HFF-Myc (cell line): Measurements from ENCODE around the gene EDN2.

Experiments
- DNase-seq: peaks from one replicate; pipeline ENCODE4 v3.0.0-alpha.2; 2011; ENCODE audit warnings: low read depth; ENCODE audit errors: extremely low read depth
- H3K4me3 ChIP-seq: replicated peaks from 2 replicates; pipeline ENCODE4 v1.5.1; 2011; ENCODE audit warnings: low read depth, mild to moderate bottlenecking, control low read depth, low read length
- TF ChIP-seq, protein P1 (sequence below): IDR thresholded peaks from 2 replicates; pipeline ENCODE4 v1.5.1; 2012; ENCODE audit warnings: mild to moderate bottlenecking, low read depth, low read length, control low read depth; ENCODE audit errors: missing control alignments

The EDN2 gene

DNA sequence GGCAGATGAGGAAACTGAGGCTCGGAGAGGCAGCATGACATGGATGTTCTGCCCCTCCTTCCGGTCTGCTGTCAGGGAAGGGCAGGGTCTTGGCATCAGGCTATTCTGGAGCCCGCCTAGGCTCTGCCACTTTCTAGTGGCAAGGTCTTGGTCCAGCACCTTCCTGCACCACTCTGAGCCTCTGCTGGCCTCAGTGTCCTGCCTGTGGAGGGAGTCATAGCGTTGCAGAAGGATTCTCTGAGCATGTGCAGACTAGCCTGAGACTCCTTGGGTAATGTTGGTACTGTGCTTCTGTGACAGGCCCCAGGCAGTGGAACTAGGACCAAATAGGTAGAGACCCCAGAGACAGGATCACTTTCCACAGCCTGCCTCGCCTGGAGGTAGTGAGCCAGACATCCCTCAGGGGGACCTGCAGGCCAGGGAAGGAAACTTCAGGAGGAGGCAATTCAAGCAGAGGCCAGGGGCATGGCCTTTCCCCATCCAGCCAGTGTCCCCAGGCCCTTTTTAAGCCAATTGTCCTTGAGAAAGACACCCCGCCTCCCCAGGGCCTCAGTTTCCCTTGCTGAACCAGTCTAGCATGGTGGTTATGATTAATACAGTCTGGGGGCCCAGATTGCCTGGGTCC lies 10.6 kb downstream of the EDN2 start:
- H3K4me3 ChIP-seq = no peak overlapping the region
- TF ChIP-seq, protein P1, sequence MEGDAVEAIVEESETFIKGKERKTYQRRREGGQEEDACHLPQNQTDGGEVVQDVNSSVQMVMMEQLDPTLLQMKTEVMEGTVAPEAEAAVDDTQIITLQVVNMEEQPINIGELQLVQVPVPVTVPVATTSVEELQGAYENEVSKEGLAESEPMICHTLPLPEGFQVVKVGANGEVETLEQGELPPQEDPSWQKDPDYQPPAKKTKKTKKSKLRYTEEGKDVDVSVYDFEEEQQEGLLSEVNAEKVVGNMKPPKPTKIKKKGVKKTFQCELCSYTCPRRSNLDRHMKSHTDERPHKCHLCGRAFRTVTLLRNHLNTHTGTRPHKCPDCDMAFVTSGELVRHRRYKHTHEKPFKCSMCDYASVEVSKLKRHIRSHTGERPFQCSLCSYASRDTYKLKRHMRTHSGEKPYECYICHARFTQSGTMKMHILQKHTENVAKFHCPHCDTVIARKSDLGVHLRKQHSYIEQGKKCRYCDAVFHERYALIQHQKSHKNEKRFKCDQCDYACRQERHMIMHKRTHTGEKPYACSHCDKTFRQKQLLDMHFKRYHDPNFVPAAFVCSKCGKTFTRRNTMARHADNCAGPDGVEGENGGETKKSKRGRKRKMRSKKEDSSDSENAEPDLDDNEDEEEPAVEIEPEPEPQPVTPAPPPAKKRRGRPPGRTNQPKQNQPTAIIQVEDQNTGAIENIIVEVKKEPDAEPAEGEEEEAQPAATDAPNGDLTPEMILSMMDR = no peak
- no peak for DNase-seq

DNA sequence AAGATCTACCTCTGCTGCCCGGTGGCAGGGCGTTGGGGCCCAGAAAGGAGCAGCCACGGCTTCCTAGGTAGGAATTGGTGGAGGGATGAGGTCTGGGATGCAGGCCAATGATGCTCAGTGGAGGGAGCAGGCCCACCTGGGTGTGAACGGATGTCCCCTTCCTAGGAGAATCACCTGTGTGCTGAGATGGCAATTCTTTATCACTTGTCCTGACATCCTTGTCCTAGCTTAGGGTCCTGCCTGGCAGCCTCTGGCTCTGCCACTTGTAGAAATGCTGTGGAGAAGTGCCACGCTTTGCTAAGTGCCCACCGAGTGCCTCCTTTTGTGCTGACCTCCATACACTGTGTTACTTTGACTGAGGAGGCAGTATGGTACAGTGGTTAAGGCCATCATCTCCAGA lies 12.8 kb downstream of the EDN2 start:
- TF ChIP-seq, protein P1 = no peak
- DNase-seq = no peak
- no peak overlapping the region for H3K4me3 ChIP-seq

DNA sequence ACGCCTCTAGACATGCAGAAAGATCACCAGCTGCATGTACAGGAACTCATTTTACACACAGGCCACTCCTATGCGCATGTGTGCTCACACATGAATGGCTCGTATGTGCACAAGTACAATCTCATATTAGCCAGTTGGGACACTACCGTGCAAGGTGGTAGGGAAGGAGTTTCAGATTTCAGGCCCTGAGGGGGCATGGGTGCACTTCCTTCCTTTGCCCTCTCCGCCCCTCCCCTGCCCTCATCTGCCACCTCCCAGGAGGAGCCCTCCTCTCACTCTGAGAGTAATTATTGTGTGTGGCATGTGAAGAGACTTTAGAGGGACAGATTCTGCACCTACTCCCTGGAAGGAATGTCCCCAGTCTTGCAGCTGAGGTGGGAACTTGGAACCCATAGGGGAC lies 14.8 kb downstream of the EDN2 start:
- no peak for DNase-seq
- no peak overlapping the region for H3K4me3 ChIP-seq
- TF ChIP-seq, protein P1 = no peak

DNA sequence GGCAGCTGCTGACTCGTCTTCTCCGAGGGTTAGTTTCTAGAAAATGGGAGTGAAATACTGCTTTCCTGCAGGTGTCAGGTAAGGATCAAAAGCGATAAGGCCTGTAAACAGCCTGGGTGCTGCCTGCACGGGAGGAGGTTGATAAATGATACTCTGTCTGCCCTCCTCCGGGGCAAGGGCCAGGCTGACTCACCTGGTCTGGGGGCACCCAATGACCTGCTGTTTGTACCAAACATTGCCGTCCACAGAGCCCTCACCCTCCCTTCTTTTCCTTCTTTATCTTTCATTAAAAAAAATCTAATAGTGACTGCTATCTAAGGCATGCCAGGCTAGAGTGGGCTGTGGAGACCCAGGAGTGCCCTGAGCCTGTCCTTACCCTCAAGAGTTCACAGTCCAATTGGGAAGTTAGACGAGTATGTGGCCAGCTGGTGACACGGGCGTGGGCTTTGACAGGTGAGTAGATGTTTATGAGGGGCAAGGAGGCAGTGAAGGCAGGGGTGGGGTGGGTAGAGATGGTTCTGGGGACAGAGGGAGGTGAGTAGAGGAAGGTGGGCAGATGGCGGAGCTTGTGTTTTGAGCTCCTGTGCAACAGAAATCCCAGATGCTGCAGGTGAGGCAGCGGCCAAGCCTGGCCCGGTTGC lies 16.2 kb downstream of the EDN2 start:
- no peak for DNase-seq
- no peak overlapping the region for H3K4me3 ChIP-seq
- TF ChIP-seq, protein P1 = no peak

DNA sequence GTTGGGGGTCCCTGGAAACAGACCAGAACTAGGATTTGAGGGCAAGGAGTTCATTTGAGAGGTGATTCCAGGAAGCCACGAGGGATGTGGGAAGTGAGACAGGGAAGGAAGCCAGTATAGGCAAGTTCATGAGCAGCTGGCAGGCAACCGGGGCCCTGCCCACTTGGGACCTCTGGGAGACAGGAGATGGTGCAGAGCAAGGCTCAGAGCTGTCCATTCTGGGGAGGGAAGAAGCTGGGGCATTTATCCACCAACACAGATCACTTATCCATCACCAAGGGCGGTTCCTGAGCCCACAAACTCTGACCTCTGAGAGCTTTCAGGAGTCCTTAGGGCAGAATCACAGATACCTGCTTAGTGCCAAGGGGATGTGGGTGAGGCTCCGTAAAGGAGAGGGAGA lies 16.8 kb downstream of the EDN2 start:
- DNase-seq = no peak
- TF ChIP-seq, protein P1 = no peak
- no peak overlapping the region for H3K4me3 ChIP-seq

DNA sequence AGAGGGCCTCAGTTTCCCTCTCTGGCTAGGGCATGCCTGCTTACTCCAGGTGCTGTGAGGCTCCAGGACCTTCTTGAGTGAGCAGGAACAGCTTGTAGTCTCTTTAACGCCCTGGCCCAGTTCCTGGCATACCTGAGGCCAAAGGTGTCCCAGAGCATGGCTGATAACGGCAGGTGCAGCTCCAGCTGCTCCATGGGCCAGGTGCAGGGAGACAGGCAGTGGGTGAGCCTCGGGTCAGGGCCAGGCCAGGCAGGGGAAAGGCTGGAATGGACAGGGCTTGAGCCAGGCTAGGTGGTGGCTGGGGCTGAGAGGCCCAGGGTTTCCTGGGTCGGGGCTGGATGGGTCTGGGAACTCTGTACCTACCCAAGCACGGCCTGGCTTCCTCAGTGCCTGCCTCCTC lies 18.3 kb downstream of the EDN2 start:
- H3K4me3 ChIP-seq = no peak overlapping the region
- TF ChIP-seq, protein P1 = no peak
- no peak for DNase-seq
